CD1c-positive myeloid dendritic cell (primary cell): ENCODE results near the gene ARID3B.

Experiments
- DNase-seq: peaks from one replicate; pipeline ENCODE4 v3.0.0-alpha.2; 2016; ENCODE audit errors: extremely low spot score

ARID3B gene

GRCh38 chr15:74642348-74642733 is 101.3 kb downstream of the ARID3B start:
- no peak for DNase-seq

GRCh38 chr15:74642734-74643664 is 102.0 kb downstream of the ARID3B start:
- no peak for DNase-seq

DNA sequence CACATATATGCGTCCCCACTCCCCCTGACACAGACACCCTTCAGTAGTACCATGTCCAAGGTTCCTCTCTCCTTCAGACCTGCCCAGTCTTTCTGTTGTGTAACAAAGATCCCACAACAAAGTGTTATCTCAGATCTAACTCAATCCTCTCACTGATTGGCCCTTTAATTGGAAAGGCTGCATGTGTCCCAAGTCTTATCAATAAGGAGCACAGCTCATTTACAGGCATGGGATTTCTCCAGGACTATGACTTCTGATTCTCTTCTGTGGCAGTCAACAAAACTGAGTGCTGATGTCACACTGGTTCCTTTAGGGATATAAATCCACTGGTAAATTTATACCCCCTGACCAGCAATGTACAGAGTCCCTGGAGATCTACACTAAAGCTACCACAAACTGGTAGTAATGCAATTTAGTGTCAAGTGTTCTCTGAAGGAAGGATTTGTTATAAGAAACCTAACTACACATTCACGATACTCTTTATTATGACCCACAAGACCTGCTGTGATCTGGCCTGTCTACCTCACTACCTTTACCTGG is 102.7 kb downstream of the ARID3B start:
- DNase-seq: no peak

DNA sequence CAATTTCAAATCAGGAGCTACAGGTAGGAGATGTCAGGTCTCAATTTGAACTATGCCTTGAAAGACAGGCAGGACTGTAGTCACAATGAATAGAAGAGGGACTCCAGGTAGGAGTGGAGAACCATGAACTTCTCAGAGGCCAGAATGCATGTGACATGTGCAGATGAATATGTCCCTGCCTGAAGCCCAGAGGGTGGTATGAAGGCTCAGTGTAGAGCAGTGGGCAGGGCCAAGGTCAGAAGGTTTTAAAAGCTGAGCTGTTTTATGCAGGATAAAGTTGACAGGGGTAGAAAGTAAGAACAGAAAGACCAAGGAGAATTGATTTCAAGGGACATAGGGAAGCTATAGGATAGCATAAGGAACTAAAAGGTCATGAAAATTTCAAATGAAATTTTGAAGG is 105.5 kb downstream of the ARID3B start:
- DNase-seq: no peak
